Measurements from ENCODE around the gene CLEC7A.
A peak's percentile ranks its signal among the peaks of the same experiment; 100 is the strongest.

DNA sequence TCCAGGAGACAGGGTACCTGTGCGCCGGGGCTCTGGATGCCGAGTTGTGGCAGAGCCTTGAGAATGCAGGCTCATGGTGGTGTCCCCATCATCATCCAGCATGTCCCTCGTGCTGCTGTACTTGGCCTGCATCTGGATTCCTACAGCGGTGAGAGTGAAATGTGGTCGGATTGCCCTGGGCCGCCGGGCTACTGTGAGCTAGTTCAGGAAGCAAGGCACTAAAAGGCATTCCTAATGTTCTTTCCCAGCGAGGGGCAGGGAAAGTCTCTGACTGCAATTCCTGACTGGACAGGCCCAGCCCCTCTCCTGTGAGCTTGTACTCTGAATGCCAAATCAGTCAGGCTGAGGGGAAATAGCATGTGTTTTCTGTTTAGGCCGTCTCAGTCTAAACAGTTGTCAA is 31.2 kb downstream of the CLEC7A start, which contains the start of gene CLEC1A:
- TF ChIP-seq, protein P1, sequence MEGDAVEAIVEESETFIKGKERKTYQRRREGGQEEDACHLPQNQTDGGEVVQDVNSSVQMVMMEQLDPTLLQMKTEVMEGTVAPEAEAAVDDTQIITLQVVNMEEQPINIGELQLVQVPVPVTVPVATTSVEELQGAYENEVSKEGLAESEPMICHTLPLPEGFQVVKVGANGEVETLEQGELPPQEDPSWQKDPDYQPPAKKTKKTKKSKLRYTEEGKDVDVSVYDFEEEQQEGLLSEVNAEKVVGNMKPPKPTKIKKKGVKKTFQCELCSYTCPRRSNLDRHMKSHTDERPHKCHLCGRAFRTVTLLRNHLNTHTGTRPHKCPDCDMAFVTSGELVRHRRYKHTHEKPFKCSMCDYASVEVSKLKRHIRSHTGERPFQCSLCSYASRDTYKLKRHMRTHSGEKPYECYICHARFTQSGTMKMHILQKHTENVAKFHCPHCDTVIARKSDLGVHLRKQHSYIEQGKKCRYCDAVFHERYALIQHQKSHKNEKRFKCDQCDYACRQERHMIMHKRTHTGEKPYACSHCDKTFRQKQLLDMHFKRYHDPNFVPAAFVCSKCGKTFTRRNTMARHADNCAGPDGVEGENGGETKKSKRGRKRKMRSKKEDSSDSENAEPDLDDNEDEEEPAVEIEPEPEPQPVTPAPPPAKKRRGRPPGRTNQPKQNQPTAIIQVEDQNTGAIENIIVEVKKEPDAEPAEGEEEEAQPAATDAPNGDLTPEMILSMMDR (IDR thresholded peaks at IDR 0.05), result no peak
- TF ChIP-seq POLR2A (IDR thresholded peaks at IDR 0.05), result peak in 2 of 4 donors; percentile 34 to 35

Measured in esophagus squamous epithelium (tissue), 4 donors.